Bronchial smooth muscle cell (primary cell): Measurements from ENCODE around the gene GIGYF1. TPM values are rescaled to one million over a fixed set of nuclear protein-coding genes. Genes with fewer than 3 reads are reported as not detected.

Experiments
- total RNA-seq: library from RNA; depleted of rRNA; stranded (reverse); fragments of >200 nt; gene quantifications from 2 replicates; pipeline ENCODE4 v1.2.1, GENCODE V29; 2014

GIGYF1 gene, protein sequence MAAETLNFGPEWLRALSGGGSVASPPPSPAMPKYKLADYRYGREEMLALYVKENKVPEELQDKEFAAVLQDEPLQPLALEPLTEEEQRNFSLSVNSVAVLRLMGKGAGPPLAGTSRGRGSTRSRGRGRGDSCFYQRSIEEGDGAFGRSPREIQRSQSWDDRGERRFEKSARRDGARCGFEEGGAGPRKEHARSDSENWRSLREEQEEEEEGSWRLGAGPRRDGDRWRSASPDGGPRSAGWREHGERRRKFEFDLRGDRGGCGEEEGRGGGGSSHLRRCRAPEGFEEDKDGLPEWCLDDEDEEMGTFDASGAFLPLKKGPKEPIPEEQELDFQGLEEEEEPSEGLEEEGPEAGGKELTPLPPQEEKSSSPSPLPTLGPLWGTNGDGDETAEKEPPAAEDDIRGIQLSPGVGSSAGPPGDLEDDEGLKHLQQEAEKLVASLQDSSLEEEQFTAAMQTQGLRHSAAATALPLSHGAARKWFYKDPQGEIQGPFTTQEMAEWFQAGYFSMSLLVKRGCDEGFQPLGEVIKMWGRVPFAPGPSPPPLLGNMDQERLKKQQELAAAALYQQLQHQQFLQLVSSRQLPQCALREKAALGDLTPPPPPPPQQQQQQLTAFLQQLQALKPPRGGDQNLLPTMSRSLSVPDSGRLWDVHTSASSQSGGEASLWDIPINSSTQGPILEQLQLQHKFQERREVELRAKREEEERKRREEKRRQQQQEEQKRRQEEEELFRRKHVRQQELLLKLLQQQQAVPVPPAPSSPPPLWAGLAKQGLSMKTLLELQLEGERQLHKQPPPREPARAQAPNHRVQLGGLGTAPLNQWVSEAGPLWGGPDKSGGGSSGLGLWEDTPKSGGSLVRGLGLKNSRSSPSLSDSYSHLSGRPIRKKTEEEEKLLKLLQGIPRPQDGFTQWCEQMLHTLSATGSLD (N-terminal part only)
- 13.6 and 22.8 TPM in 2 replicates for total RNA-seq

DNA sequence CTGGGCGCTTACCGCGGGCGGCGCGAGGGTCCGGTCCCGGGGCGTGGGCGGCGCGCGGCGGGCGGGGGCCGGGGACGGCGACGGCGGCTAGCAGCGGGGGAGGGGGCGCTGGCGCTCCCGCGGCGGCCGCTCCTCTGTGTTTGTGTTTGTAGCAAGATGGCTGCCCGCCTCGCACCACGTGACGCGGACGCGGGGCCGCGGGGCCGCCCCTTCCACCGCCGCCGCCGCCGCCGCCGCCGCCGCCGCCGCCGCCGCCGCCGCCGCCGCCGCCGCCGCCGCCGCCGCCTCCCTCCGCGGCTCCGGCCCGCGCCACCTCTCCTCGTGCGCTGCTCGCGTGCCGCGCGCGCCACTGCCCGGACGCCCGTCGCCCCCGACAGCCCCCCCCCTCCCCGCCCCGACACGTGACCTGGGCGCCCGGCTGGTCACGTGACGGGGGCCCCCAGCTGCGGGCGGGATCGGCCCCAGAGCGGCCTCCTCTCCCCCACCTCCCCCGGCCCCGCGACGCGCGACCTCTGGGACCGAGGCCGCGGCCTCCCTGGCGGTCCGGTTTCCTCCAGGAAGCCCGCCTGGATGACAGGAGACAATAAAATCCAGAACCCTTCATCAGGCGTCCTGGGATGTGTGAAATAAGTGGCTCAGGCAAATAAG is at the start of gene GIGYF1:
GIGYF1 (minus strand) TSS at position 153 of the 648 bp plus-strand sequence. CDS start 6,012 bp downstream, outside the sequence.

DNA sequence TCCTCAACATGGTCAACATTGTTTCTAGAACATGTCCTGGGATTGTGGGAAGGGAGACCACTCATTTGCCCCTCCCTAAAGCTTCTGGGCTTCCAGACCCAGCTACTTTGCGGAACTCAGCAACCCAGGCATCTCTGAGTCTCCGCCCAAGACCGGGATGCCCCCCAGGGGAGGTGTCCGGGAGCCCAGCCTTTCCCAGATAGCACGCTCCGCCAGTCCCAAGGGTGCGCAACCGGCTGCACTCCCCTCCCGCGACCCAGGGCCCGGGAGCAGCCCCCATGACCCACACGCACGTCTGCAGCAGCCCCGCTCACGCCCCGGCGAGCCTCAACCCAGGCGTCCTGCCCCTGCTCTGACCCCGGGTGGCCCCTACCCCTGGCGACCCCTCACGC is 26.2 kb upstream of the GIGYF1 start, which contains the start of gene EPO:
EPO (plus strand) TSS at position 190 of the 392 bp plus-strand sequence. CDS start 513 bp downstream, outside the sequence.

DNA sequence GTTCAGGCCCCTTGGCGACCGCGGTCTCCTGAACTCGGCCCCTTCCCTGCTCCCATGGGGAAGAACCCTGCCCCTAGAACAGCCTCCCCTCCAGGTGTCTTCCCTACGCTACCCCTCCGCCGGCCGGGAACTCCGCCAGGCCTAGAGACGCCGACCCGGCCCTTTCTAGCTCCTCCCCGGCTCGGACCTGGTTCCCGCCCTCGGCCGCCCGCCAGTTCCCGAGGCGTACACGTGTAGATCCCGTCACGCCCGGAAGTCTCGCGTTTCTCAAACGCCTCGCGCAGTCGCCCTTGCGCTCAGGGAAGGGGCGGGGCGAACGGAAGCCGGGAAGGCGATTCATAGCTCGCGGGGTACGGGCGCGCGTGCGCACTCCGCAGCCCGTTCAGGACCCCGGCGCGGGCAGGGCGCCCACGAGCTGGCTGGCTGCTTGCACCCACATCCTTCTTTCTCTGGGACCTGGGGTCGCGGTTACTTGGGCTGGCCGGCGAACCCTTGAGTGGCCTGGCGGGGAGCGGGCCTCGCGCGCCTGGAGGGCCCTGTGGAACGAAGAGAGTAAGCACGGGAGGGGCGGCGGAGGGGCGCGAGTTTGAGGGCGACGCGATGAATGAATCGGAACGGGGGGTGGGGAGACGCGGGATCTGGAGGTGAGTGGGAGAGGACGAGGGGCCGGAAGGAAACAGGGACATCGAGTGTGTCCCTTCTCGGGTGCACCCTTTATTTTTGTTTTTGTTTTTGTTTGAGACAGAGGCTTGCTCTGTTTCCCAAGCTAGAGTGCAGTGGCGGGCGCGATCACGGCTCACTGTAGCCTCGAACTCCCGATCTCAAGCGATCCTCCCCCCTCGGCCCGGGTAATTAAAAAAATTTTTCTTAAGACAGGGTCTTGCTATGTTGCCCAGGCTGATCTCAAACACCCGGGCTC is 12.0 kb upstream of the GIGYF1 start, which contains the start of gene POP7:
POP7 (plus strand) TSS at position 369 of the 919 bp plus-strand sequence. CDS start 710 bp downstream, outside the sequence.

GRCh38 chr7:100673302-100673941 is 20.6 kb downstream of the GIGYF1 start, which contains the start of gene GNB2:
Gene GNB2 (plus strand): TSS chr7:100673740. CDS start chr7:100676266, 2,526 bp downstream.

GRCh38 chr7:100655908-100656674 is 38.0 kb downstream of the GIGYF1 start, which contains the start of gene ACTL6B:
Gene ACTL6B (minus strand): TSS chr7:100656448. CDS start chr7:100656354, 94 bp downstream.

DNA sequence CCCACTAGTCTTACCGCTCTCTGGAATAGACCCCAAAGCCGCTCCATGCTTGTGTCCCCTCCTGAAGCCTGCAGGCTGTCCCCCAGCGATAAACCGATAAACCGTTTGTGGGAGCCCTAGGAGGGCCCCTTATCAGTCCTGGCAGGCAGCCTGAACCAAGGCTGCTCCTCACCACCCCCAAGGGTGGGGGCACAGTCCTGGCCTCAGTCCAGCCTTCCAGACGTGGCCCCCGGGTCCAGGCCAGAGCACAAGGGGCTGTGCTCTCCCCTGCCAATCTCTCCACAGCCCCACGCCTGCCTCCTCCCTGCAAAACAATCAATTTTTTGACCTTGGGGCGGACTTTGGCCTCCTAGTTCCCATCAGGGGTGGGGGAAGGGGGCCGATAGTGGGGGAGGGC is 52.6 kb downstream of the GIGYF1 start, which contains the start of gene TFR2:
TFR2 (minus strand) TSS at position 90 of the 397 bp plus-strand sequence; CDS start at position 47, 43 bp downstream.

Other genes starting within 250 kb of the GIGYF1 start
- 0.17 and 0.32 TPM in 2 replicates for gene SPACDR, start 230.0 kb downstream of the GIGYF1 start, total RNA-seq
- gene TSC22D4, start 215.0 kb downstream of the GIGYF1 start, total RNA-seq = 7.5 and 14.5 TPM in 2 replicates
- gene NYAP1, start 210.3 kb downstream of the GIGYF1 start, total RNA-seq = 2.0 and 2.4 TPM in 2 replicates
- gene AGFG2, start 155.0 kb downstream of the GIGYF1 start, total RNA-seq = 3.0 and 4.3 TPM in 2 replicates
- 0.16 TPM in 1 of 2 replicates, not detected in the other for gene SAP25, start 120.3 kb downstream of the GIGYF1 start, total RNA-seq
- 9.0 and 9.6 TPM in 2 replicates for gene LRCH4, start 108.1 kb downstream of the GIGYF1 start, total RNA-seq
- gene FBXO24, start 107.9 kb downstream of the GIGYF1 start, total RNA-seq = 0.43 and 0.47 TPM in 2 replicates
- gene PCOLCE, start 91.9 kb downstream of the GIGYF1 start, total RNA-seq = 102 and 107 TPM in 2 replicates
- 4.0 and 5.4 TPM in 2 replicates for gene MOSPD3, start 81.7 kb downstream of the GIGYF1 start, total RNA-seq
- gene TFR2, start 52.7 kb downstream of the GIGYF1 start, total RNA-seq = 0.26 TPM in 1 of 2 replicates, not detected in the other
- gene ACTL6B, start 37.8 kb downstream of the GIGYF1 start, total RNA-seq = not detected in 2 replicates
- gene GNB2, start 20.5 kb downstream of the GIGYF1 start, total RNA-seq = 53.9 and 54.8 TPM in 2 replicates
- gene POP7, start 11.9 kb upstream of the GIGYF1 start, total RNA-seq = 26.2 and 31.2 TPM in 2 replicates
- gene EPO, start 26.2 kb upstream of the GIGYF1 start, total RNA-seq = not detected in 2 replicates
- not detected in 2 replicates for gene ZAN, start 39.3 kb upstream of the GIGYF1 start, total RNA-seq
- gene EPHB4, start 133.3 kb upstream of the GIGYF1 start, total RNA-seq = 41.0 and 95.5 TPM in 2 replicates
- 9.4 and 14.5 TPM in 2 replicates for gene SLC12A9, start 158.5 kb upstream of the GIGYF1 start, total RNA-seq
- gene TRIP6, start 173.1 kb upstream of the GIGYF1 start, total RNA-seq = 73.1 and 81.6 TPM in 2 replicates
- 35.1 and 40.8 TPM in 2 replicates for gene SRRT, start 180.9 kb upstream of the GIGYF1 start, total RNA-seq
- gene UFSP1, start 195.5 kb upstream of the GIGYF1 start, total RNA-seq = 2.7 and 5.4 TPM in 2 replicates
- under 0.01 and 0.17 TPM in 2 replicates for gene ACHE, start 201.6 kb upstream of the GIGYF1 start, total RNA-seq